AG09309 (cell line): ENCODE results near the gene JDP2.

ENCODE experiments used
- DNase-seq: peaks from one replicate; pipeline ENCODE4 v3.0.0-alpha.2; 2010; ENCODE audit warnings: low read depth
- H3K4me3 ChIP-seq: 2 replicates; pipeline ENCODE4 v1.5.1; 2011; ENCODE audit warnings: mild to moderate bottlenecking, low read depth, low read length, moderate library complexity; ENCODE audit not compliant: control insufficient read depth
- CTCF ChIP-seq: IDR thresholded peaks from 2 replicates; pipeline ENCODE4 v1.5.1; 2011; ENCODE audit warnings: mild to moderate bottlenecking, low read depth, low read length, inconsistent platforms; ENCODE audit not compliant: insufficient read depth, control insufficient read depth; ENCODE audit errors: missing control alignments

JDP2 gene

GRCh38 chr14:75429562-75429961 lies 1.7 kb downstream of the JDP2 start:
- peak overlapping the region; percentile 59 for H3K4me3 ChIP-seq
- no peak for TF ChIP-seq CTCF
- DNase-seq: no peak

- TF ChIP-seq CTCF: no peak
- H3K4me3 ChIP-seq: peak overlapping the region; percentile 59
- no peak for DNase-seq
Observed at GRCh38 chr14:75430116-75430515, 2.3 kb downstream of the JDP2 start.

- peak overlapping the region; percentile 59 for H3K4me3 ChIP-seq
- DNase-seq: no peak
- TF ChIP-seq CTCF: no peak
Observed at GRCh38 chr14:75430526-75430925, 2.7 kb downstream of the JDP2 start.

- peak overlapping the region; percentile 59 for H3K4me3 ChIP-seq
- TF ChIP-seq CTCF: no peak
- no peak for DNase-seq
Observed at GRCh38 chr14:75430976-75431375, 3.2 kb downstream of the JDP2 start.

GRCh38 chr14:75431827-75432226 lies 4.0 kb downstream of the JDP2 start:
- no peak for TF ChIP-seq CTCF
- DNase-seq: no peak
- H3K4me3 ChIP-seq: no peak overlapping the region

GRCh38 chr14:75432411-75432810 lies 4.6 kb downstream of the JDP2 start:
- H3K4me3 ChIP-seq: no peak overlapping the region
- no peak for DNase-seq
- no peak for TF ChIP-seq CTCF

- no peak for TF ChIP-seq CTCF
- peak; percentile 59 for DNase-seq
Observed at GRCh38 chr14:75433631-75434071, 5.8 kb downstream of the JDP2 start.

More at GRCh38 chr14:75433631-75434071, 5.8 kb downstream of the JDP2 start:
- no peak overlapping the region for H3K4me3 ChIP-seq
